AML-193 (cell line): ENCODE data around the gene POLR3H.

Source experiments
- DNase-seq, 2 experiments: peaks; one replicate each; lab custom pipeline; 2025; lab: John Stamatoyannopoulos, UW

The POLR3H gene

DNA sequence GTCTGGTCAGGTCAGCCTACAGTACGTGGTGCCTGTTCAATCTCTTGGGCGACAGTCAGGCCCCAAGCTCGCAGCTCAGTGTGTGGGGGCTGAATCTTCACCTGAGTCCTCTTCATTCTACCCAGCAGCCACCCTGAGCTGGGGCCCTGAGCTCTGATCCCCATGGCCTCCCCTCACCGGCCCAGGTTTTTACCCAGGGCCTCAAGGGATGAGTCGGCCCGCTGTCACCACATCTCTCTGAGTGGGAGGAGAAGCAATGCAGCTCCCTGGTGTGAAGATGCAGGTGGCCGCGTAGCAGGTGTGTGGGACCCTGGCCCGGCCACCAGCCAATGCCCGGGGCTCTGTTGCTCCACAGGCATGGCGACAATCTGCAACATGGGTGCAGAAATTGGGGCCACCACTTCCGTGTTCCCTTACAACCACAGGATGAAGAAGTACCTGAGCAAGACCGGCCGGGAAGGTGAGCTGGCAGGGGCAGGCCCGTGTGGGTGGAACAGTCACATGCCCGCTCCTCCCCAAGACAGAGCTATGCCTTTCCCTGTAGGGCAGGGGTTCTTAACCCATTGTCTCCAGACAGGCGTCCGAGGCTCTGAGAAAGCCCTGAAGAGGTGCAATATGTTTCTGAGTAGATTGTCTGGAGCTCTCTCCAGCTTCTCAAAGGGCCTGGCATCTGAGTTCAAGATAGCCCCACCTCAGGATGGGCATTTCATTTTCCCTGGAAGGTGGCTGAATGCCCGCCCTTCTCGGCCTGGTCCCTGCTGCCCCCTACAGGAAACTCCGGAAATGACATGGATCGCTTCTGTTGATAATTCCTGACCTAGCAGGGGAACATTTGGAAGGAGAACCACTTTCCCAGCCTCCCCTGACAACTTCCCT, 26.9 kb downstream of the POLR3H start:
- peak in 1 of 2 experiments; percentile 7 for DNase-seq

DNA sequence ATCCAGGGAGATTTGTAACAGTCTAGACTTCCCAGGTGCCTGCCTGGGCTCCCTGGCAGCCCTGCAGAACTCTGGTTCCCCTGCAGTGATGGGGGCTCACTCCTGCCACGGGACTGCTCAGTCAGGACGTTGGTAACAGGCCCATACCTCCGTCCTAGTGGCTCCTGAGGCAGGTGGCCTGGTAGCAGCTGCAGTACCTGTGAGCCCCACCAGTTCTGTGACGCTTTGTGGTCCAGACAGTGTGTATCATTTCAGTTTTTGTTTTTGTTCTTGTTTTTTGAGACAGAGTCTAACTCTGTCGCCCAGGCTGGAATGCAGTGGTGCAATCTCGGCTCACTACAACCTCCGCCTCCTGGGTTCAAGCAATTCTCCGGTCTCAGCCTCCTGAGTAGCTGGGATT, 27.8 kb downstream of the POLR3H start:
- no peak for DNase-seq

DNA sequence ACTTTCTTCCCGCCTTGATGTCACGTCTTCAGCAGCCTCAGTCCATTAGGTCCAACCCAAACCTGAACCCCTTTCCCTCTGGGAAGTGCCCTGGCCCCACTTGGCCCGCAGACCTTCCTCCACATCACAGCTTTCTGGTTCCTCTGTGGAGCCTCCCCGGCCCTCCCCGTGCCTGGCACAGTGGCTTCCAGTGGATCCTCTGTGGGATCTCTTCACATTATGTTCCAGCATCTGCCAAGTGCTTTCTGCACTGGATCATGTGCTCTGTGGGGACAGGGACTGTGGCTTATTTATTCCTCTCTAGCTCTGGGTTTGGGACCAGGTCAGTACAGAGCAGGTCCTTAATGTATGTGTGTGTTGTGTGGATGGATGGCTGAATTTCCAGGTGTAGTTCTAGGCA, 30.9 kb downstream of the POLR3H start:
- DNase-seq = no peak

DNA sequence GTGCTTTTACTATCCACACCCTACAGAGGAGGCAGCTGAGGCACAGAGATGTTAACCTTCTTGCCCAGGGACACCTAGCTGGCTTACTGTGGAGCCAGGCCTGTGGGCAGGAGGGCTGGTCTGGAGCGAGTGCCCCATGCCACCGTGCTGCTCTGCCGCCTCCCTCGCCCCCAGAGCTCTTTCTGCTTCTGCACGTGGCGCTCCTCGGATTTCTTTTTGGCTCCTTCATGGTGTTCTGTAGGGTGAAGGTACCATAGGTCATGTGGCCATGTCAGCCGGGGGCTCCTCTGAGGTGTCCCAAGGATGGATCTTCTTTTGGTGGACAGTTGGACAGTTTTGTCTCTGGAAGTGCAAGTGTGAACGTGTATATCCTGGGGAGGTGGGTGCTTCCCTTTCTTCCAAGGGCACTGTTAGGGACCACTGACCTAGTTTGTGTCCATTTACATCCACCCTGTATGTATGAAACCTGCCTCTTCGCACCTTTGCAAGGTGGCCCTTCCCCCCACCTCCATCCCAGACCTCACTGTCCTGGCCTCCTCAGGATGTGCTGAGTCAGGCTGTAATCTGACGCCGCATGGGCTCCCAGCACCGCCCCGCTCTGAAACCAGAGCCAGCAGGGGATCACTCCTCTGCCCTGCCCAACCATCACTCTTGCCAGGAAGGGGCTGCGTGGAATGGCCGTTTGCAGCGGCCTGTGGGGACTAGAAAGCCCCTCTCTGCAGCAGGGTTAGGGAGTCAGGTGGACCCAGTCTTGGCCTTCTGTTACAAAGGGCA, 31.7 kb downstream of the POLR3H start:
- DNase-seq = no peak

DNA sequence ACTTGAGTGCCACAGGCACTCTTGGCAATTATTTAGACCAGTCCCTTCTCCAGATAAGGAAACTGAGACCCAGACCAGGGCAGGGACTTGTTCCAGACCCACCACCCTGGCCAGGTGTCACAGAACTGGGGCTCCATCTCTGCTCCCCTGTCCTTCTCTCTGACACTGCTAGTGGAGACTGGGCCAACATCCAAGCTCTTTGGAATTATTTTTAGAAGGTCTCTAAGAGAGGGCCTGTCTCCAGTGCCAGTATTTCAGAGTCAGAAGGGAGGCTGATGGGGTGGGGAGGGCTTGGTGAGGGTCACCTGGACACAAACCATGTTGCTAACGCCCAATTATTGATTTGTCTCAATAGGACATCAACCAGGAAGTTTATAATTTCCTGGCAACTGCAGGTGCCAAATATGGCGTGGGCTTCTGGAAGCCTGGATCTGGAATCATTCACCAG, 32.7 kb downstream of the POLR3H start:
- DNase-seq = no peak

DNA sequence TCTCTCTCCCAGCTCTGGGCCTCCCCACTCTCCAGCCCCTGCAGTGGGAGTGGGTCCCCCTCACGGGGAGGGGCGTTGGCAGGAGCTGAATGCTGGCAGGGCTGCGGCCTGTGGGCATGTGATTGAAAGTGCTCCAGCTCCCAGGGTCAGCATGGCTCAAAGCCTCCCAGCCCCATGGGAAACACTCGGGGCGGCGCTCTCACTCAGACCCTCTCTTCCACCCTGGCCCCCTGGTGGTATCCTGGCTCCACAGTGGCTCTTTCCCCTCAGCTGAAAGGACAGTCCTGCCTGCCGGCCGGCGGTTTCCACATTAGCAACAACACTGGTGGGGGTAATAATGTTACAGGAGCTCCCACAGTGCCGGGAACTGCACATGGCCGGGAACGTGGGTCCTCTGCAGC, 35.5 kb downstream of the POLR3H start:
- DNase-seq = no peak

DNA sequence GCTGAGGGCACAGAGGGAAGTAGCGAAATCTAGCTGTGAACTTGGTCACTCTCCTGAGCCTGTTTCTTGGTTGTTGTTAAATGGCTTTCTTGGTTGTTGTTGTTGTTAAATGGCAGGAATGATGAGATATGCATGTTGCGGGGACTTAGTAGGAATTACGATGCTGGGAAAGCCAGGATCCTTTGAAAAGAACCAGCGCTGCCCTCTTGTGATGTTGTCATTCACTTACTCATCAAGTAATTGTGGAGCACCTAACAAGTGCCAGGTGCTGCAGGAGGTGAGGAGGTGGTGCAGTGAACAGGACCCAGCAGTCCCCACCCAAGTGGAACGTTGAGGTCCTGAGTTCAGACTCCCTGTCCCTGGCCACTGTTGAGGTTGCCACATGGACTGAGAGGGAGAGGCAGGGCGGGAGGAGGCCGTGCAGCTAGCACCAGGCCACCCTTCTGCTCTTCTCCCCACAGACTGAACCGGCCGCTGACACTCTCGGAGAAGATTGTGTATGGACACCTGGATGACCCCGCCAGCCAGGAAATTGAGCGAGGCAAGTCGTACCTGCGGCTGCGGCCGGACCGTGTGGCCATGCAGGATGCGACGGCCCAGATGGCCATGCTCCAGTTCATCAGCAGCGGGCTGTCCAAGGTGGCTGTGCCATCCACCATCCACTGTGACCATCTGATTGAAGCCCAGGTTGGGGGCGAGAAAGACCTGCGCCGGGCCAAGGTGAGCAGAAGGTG, 36.8 kb downstream of the POLR3H start:
- no peak for DNase-seq

DNA sequence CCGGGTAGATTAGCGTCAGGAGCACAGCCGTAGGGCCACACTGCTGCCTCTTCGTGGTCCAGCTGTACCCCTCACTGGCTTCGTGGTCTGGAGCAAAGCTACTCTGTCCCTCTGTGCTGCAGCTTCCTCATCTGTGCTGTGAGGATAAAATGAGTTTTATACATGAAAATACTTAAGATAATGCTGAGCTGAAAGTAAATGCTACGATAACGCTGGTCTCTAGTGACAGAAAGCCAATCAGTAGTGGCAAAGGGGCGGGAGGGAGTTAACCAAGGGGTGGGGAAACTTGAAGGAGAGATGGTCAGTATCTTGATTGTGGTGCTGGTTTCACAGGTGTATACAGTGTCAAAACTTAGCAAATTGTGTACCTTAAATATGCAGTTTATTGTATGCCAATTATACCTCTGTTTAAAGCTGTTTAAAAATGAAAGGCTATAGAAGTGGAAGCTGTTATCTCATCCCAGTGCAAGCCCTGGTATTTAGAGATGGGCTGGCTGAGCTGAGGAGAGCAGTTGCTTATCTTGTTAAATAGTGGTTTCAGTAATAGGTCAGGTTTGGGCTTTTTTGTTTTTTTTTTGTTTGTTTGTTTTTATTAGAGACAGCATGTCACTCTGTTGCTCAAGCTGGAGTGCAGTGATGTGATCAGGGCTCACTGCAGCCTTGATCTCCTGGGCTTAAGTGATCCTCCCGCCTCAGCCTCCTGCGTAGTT, 38.6 kb downstream of the POLR3H start:
- no peak for DNase-seq

DNA sequence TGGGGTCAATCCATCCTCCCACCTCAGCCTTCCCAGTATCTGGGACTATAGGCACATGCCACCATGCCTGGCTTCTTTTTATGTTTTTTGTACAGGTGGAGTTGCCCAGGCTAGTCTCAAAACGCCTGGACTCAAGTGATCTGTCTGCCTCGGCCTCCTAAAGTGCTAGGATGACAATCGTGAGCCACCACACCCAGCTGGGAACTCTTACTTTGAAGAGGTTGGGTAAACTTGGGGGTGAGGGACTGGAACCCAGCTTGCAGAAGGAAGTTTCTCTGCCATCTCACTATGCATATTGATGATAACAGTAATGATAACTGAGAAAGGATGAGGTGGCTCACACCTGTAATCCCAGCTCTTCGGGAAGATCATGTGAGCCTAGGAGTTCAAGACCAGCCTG, 39.5 kb downstream of the POLR3H start:
- no peak for DNase-seq

DNA sequence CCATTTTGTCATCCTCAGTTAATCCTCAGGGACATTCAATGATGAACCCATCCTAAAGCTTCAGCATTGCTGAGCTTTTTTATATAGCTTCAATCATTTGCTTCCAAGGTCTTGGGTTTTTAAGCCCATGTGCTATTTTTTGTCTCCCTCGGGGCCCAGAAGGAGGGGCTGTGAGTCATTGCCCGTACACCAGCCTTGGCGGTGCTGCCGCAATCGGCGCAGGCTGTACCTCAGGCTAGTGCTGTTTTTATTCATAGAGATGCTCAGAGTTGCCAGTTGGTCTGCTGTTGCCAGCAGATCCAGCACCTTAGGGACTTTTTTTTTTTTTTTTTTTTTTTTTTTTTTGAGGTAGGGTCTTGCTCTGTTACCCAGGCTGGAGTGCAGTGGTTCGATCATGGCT, 39.9 kb downstream of the POLR3H start:
- no peak for DNase-seq

DNA sequence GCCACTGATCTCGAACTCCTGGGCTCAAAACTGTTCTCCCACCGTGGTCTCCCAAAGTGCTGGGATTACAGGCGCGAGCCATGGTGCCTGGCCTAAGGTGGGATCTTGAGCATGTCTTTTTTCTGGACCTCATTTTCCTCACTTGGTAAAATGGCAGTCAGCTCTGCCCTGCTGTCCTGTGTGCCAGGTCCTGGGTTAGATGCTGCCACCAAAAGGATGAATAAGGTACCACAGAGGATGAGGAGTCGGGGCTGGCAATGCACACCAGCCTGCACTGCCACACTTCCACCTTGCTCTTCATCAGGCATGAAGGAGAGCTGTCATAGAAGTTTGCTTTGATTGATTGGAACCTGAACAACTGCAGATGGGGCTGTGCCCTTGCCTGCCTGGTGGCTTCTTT, 43.1 kb downstream of the POLR3H start:
- DNase-seq = peak; percentile 23 to 36

DNA sequence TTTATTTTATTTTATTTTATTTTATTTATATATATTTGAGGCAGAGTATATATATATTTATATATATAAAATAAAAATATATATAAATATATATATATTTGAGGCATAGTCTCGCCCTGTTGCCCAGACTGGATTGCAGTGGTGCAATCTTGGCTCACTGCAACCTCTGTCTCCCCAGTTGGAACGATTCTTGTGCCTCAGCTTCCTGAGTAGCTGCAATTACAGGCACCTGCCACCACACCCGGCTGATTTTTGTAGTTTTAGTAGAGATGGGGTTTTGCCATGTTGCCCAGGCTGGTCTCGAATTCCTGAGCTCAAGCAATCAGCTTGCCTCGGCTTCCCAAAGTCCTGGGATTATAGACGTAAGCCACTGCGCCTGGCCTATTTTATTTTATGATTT, 44.0 kb downstream of the POLR3H start:
- no peak for DNase-seq

DNA sequence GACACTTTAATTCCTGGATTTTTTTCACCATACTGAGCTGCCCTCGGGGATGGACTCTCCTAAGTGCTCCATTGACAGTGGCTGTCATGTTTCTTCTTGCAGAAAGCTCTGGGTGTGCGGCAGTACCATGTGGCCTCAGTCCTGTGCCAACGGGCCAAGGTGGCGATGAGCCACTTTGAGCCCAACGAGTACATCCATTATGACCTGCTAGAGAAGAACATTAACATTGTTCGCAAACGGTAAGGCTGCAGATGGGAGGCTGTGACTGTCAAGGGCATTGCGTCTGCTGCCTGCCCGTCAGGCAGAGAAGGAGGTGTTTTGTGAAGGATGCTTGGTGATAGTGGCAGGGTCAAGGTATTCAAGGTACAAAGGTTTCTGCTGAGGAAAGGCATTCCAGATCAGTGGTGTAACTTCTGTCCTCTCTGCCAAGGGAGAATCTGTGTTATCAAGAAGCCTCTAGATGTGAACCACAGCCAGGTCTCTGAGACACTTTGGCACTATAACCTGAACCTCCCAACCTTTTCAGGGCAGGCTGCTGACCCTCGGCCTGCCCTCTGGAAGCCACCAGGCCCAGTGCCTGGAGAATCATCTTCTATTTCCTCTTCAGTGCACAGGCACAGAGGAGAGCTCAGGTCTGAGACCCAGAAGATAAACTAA, 44.5 kb downstream of the POLR3H start:
- no peak for DNase-seq

DNA sequence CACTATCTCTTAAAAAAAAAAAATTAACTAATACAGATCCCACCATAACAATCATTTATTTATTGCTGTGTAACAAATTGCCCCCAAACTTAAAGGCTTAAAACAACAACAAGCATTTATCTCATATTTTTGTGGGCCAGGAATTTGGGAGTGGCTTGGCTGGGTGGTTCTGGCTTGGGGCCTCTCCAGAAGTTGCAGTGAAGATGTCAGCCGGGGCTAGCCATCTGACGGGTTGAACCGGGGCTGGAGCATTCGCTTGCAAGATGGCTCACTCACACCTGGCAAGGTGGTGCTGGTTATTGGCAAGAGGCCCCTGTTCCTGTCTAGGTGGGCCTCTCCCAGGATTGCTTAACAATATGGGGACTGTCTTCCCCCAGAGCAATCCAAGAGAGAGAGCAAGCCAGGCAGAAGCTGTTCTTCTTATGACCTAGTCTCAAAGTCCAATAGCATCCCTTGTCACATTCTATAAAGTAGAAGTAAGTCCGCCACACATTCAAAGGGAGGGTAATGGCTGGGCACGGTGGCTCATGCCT, 45.9 kb downstream of the POLR3H start:
- no peak for DNase-seq

DNA sequence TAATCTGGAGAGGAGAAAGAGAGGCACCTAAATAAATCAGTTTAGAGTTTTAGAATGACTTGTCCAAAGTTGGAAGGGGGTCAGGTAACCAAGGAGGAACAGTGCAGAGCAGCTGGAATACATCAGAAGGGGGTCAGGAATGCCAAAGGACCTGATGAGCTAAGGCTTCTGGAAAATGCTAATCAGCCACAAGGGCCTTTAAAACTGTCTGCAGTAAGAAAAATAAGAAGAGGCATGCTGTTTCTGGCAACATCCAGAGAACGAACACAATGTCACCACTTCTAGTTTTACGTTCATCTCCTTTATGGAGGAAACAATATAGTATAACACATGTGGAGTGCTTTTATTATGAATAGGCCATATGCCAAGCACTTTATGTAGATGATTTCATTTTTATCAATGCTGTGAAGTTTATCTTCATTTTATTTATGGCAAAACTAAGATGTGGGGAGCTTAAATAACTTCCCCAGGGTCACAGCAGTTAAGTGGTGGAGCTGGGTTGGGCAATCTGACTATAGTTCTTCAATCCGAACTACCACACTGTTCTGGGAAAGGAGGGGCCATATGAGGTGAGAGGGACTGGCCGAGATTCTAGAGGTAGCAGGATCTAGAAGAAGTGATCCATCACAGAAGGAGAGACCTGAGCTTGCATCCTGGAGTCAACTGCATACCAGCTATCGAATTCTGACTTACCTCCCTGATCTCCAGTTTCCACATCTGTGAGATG, 52.7 kb downstream of the POLR3H start:
- no peak for DNase-seq

DNA sequence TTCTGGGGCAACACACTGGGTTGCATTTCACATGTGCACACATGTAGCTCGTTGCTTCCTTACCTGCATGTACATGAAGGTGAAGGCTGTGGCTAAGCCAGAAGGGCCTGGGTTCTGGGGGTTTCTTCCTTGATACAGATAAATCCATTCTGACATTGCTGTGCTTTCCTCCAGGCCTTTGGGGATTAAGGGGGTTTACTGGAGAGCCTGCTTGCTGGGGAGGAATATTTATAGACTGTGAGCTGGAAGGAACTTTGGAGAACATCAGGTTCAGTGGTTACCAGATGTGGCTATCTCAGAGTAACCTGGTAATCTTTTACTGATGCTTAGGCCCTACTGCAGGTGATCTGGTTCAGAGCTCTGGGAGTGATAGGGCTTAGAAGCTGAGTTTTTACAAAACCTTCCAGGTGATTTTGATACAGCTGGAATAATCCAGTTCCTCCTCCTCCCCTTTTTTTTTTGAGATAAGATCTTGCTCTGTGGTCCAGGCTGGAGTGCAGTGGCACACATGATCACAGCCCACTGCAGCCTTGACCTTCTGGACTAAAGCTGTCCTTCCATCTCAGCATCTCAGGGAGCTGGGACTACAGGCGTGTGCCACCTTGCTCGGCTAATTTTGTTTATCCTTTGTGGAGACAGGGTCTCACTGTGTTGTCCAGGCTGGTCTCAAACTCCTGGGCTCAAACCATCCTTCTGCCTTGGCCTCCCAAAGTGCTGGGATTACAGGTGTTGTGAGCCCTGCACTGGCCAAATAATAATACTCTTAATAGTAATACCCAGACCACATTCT, 55.5 kb downstream of the POLR3H start:
- DNase-seq = no peak

DNA sequence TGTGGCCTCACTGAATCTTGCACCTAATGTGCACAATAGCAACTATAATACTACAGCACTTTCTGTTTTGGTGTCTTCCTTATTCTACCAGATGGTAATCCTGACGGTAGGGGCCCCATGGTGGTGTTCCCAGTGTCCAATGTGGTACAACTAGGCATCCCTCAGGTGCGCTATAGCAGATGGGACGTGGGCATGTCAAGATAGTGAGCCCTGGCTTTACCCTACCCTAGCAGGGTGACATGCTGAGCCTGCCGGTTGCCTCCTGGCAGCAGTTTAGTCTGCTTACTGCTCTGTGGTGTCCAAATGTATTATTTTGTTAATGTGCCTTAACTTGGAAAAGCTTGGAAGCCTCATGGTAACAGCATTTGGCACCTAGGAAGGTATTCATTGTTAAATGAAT, 56.2 kb downstream of the POLR3H start:
- DNase-seq = no peak

DNA sequence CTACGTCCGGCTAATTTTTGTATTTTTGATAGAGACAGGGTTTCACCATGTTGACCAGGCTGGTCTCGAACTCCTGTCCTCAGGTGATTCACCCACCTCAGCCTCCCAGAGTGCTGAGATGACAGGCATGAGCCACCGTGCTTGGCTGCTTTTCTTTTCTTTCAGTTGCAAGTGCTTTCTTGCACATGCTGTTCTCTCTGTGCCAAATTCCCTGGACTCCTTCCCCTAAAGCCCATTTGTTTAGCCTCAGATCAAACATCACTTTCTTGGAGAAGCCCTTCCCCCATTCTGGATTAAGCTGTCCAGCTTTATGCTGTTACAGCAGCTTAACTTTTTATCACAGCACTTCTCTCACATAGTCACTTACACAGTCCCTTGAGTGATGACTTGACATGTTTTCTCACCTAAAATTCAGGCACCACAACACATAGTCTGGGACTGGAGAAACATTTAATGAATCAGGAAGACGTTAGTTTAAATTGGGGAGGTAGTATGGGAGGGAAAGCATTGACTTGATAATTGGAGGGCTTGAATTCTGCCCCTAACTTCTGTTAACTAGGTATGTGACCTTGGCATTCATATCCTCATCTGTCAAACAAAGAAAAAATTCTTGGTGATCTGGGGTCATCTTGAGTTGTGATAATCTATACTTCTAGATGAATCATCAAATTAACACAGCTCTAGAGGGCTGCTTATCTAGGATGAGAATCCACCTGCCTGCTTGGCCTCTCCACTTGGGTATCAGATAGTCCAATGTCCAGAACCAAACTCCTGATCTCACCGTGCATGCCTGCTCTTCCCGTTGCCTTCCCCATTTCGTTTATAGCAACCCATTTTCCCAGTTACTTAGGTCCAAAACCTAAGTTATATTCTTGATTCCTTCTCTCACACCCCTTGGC, 57.0 kb downstream of the POLR3H start:
- no peak for DNase-seq

DNA sequence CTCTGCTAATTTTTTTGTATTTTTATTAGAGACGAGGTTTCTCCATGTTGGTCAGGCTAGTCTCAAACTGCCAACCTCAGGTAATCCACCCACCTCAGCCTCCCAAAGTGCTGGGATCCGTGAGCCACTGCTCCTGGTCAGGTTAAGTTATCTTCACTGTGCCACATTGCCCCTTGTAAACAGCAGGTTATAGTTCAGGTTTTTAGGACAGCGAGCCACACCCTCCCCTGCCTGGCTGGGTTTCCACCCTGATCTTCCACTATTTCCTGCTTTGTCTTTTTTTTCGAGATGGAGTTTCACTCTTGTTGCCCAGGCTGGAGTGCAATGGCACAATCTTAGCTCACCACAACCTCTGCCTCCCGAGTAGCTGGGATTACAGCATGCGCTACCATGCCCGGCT, 59.2 kb downstream of the POLR3H start:
- no peak for DNase-seq
